Stimulated activated CD8-positive, alpha-beta memory T cell treated with anti-CD3 and anti-CD28 coated beads, Interleukin-2, amount 100 ng/mL, for 48 hours (primary cell): ENCODE measurements around the gene FRMPD4.
A peak's percentile ranks its signal among the peaks of the same experiment; 100 is the strongest.

ENCODE experiments used
- DNase-seq, 2 donors: peaks; one replicate each; pipeline ENCODE4 v3.0.0-alpha.2; 2020; ENCODE audit warnings: low read depth in 2 of 2

Gene FRMPD4

DNA sequence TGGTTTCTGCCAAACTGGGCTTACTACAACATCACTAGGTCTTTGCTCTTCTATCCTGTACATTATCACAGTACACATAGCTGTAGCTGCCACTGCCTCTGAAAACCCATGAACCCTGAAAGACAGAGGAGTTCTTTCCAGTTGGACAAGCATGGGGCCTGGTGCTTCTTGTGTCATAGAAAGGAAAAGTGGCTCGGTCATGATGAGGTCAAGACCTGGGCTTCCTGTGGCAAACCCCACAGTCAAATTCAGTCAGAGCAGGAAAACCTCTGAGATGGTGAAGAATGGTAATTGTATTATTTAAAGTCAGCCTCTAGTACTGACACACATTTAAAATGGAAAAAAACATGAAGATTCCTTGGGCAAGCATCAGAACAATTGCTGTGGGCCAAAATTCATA is 519.6 kb downstream of the FRMPD4 start:
- DNase-seq = no peak

DNA sequence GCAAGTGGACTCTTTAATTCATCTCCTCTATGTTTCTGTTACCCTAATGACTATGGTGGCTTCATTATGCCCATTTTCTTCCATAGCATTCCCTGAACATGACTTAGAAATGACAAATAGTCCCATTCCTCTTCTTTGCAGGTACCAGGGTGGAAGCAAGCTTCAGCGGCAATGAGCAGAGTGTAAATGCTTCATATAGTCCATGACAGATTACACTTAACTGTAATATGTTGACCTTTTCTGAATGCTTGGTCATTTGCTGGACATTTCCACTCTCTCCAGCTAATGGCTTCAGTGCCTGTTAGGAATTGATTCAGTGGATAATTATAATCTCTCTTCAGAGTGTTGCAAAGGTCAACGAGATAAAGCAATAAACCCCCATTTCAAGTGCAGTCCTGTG is 523.2 kb downstream of the FRMPD4 start:
- no peak for DNase-seq

DNA sequence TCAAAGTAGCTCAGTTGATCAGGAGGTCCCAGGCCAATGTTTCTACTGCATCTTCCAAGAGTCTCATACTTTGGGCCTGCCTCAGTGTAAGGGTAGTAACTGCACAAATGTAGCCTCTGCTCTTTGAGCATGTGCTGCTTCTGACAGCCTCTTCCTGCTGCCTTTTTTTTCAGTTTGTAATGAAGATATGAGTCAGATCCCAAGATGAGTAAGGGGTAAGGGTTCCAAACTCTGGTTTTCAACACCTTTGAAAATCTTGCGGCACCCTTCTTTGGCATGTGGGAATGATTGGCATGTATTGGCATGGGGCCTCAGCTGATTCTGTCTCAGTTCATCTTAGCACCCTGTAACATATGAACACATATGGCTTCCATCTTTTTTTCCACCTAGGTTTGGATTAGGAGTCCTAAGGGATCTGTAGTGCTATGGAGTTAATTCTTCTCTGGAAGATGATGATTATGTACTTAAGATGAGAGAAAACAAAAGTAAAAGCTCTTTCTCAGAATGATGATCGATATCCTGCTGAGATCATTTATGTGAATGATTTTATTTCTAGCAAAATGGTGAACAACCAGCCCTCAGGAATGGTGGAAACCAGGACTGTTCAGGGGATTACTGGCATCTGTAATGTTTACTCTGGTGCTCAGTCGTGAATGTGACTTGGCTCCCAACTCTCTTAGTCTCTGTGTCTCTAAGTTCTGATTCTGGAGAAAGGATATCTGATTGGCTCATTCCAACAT is 534.3 kb downstream of the FRMPD4 start:
- no peak for DNase-seq

DNA sequence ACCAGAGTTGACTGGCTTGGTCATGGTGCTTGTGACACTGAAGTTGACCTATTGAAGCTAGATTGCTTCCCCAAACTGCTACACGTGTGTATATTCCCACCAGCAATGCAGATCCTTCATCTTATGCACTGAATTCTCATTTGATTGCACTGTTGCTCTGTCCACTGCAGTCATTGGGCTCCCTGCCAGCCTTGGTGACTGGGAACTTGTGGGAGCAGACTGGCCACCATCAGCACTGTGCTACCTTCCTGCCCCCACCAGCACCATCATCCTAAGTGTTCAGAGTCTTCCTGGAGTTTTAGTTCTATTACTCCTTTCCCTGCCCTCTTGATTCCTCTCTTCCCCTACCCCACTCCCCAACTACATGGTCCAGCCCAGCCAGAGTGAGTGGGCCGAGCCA is 535.2 kb downstream of the FRMPD4 start:
- no peak for DNase-seq

DNA sequence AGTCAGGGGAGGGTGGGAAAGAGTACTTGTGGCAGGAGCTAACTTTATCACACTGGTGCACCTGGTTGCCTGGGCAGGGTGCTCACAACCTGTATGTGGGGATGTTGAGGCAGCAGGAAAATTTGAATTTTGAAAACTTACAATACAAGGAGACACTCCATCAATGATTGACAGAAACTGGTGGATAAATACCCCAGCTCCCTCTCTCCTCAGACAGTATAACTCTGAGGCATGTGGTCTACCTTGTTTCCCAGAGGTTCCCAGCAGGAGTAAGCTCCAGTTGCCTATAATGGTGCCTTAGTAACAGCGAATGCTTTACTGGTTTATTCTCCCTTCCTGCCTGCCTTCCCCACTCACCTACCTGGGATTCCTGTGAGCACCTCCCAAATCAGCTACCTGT is 541.2 kb downstream of the FRMPD4 start:
- no peak for DNase-seq

DNA sequence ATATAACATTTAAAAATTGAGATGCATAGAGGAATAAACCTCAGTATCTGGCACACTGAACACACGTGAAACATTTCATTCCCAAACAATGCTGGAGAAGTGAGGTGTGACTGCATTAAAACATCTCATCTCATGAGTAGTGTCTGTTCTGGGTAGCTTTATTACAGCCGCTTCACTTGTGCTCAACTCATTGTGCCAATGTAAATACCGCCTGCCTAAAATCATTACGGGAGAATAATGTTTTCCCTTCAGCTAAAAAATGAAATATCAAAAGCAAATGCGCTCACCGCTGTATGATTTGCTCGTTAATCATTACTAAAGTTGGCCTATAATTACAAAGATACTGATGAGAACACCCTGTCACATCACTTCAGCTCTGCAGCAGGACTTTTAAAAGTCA is 542.8 kb downstream of the FRMPD4 start:
- DNase-seq = no peak

GRCh38 chrX:12685541-12685940 is 547.3 kb downstream of the FRMPD4 start:
- no peak for DNase-seq

DNA sequence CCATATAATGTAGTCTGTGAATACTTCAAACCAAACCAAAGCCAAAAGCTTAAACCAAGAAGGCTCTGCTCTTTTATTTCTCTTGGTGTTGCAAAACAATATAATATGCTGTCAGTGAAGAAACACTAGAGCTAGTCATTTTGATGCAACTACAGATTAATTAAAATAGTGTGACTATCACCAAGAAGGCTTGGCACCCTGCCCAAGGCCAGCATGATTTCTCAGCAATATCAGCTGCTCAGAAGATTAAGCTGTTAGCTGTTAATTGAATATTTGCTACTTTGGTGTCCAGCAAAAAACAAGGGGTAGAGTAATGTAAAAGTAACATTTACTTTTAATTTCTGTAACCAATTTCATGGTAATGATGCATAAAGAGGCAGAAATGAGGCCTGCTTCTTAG is 548.1 kb downstream of the FRMPD4 start:
- DNase-seq = no peak

GRCh38 chrX:12690646-12691045 is 552.4 kb downstream of the FRMPD4 start:
- DNase-seq = no peak

DNA sequence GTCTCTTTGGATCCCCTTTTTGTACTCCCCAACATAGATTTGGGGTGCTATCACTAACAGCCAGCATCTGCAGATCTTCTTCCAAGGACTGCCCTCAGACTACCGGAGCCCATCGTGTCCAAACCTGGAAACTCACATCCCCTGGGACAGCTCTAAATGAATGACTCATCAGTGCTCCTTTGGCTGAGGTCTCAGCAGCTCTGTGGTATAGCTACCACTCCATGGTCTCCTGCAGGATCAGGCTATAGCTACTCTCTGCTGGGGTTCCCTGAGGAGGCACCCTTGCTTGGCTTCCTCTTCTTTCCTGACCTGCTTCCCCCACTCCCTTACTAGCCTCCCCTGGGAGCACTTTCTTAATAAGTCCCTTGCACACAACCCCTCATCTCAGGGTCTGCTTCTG is 555.5 kb downstream of the FRMPD4 start:
- no peak for DNase-seq

DNA sequence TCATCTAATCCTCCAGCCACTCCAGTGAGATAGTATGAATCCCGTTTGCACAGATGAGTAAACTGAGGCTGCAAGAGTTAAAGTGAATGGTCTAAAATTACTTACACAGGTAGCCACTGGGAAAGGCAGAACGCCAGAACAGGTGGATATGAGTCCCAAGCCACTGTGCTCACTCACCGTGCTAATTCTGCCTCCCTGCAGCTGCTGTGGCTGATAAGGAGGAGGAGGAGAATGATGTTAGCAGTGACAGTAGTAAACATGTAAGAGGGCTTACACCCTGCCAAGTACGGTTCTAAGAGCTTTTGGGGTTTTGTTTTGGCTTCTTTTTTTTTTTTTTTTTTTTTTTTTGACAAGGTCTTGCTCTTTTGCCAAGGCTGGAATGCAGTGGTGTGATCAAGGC is 562.5 kb downstream of the FRMPD4 start:
- DNase-seq = no peak

- peak in 1 of 2 donors; percentile 3 for DNase-seq
Observed at GRCh38 chrX:12701628-12702027, 563.4 kb downstream of the FRMPD4 start.

DNA sequence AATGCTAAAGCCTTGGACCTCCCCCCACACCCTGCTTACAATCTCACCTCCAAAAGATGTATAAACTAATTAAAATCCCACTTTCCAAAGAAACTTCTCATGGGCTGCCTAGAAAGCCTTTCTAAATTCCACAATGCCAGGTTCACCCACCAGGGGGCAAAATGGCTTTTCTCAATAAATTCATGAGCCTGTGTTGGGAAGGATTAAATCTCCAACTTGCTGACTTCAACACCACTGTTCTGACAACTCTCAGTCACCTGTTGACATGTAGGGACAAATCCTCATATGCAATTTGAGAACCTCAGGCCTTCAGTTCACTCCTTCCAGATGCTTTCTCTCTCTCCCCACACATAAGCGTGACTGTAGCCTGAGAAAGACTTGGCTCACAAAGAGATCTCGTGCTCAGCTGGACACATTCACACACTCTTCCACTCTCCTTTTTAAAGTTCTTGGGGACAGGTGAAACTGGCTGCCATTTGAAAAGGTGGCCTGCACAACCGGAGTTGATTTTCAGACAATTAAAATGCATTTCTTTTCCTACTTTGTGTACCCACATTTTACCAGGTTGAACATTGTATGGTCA is 564.3 kb downstream of the FRMPD4 start:
- DNase-seq = no peak

DNA sequence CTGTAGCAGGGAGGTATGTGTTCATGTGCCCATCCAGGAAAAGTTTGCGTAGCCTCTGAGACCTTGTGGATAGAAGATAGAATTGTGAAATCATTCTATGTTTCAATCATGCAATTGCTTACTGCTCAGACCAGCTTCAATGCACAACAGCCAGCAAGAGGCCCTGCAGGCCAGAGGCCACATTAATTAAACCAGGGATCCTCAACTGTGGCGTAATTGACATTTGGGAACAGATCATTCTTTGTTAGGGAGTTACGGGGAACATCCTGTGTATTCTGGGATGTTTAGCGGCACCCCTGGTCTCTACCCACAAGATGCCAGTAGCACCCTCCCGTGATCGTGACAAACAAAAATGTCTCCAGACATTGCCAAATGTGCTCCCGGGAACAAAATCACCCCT is 566.4 kb downstream of the FRMPD4 start:
- no peak for DNase-seq

DNA sequence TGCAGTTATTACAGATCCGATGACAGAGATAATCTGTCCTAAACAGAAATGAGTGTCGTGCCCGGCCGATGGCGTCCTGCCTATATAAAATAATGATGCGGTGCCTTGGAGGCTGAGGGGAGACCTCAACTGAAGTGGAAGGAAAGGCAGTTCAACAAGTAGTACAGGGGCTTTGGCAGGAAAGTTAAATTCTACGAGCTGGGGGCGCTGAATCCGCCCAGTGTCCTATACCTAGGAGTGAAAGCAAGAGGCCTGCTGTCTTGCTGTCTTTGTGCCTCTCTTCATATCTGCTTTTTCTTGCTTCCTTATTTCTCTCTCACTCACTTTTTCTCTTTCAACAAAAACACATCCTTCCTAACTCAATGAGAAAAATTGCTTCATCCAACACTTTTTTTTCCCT is 570.8 kb downstream of the FRMPD4 start:
- no peak for DNase-seq

DNA sequence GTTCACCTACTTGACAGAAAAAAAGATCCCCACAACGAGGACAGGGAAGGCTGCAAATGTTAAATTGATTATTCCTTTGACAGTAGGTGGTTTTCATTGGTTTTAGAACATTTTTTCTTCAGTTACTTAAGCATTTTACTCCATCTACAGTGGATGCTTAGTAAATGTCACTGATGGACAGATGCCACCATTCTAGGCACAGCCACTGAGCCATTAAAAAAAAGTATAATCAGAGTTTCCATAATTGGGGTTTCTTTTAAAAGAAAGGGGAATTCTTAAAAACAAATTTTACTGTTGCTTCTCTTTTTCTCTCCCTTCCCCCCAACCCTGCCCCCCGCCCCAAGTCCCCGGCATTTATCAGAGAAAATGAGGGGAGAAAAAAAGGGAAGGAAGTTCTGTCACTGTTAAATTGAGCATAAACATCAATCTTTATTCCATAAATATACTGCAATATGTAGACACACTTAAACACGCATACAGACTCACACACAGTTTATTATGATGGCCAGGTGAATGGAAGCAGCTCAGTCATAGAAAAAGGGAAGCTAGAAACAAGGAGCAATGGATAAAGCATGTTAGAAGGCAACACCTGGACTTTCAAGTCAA is 573.3 kb downstream of the FRMPD4 start:
- DNase-seq = no peak

GRCh38 chrX:12716574-12716973 is 578.3 kb downstream of the FRMPD4 start:
- DNase-seq = no peak

GRCh38 chrX:12719837-12720236 is 581.6 kb downstream of the FRMPD4 start:
- DNase-seq = no peak

- no peak for DNase-seq
Observed at GRCh38 chrX:12721042-12721441, 582.8 kb downstream of the FRMPD4 start.

DNA sequence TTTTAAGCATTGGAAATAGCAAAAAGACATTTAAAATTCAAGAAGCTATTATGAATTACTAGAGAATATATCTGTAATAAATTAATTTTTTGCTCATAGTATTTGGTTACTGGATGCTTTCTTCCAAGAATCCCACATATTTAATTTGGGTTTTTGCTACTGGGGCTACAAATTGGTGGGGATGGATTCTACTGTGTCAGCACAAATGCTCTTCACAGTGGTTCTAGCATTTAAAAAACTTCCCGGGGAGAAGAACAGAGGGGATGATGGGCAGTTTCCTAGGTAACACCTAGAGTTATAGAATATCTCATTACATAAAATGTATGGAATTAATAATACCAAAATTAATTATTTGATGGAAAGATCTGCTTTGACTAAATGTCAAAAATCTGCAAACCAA is 584.0 kb downstream of the FRMPD4 start:
- no peak for DNase-seq

GRCh38 chrX:12741416-12741815 is 603.1 kb downstream of the FRMPD4 start:
- no peak for DNase-seq

- DNase-seq = no peak
Observed at GRCh38 chrX:12747433-12747832, 609.2 kb downstream of the FRMPD4 start.

DNA sequence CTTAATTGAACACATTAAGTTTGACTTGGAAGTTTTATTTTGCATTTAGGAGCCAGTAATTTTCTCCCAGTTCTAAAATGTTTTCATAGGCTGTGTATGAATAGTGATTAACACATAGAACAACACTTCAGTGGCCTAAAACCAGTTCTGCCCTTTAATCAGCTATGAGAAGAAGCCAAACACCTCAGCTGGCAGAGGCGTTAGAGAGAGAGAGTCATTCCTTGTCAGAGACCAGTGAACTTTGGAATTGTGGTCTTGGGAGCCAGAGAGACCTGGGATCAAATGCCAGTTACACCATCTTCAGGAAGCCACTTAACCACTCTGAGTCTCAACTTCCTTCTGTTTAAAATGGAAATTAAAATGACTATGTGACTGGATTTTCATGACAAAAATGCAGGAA is 613.6 kb downstream of the FRMPD4 start:
- no peak for DNase-seq
